Endothelial cell of hepatic sinusoid (primary cell): ENCODE data around the gene RLIM.
"Not testable (repeated sequence)": the region's sequence is repeated elsewhere in the genome, so short reads cannot be mapped to it uniquely, and the experiment has no call there.

Experiments
- in situ Hi-C: cut with HindIII; loops from 2 replicates; pipeline ENCODE4 v1.10.0; 2017; ENCODE audit warnings: low sequenced_read_pairs

Gene RLIM, protein sequence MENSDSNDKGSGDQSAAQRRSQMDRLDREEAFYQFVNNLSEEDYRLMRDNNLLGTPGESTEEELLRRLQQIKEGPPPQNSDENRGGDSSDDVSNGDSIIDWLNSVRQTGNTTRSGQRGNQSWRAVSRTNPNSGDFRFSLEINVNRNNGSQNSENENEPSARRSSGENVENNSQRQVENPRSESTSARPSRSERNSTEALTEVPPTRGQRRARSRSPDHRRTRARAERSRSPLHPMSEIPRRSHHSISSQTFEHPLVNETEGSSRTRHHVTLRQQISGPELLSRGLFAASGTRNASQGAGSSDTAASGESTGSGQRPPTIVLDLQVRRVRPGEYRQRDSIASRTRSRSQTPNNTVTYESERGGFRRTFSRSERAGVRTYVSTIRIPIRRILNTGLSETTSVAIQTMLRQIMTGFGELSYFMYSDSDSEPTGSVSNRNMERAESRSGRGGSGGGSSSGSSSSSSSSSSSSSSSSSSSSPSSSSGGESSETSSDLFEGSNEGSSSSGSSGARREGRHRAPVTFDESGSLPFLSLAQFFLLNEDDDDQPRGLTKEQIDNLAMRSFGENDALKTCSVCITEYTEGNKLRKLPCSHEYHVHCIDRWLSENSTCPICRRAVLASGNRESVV

GRCh38 chrX:74614093-74614909 lies at the start of gene RLIM:
TSS of gene RLIM (minus strand) at chrX:74614624. CDS start at chrX:74595977, 18,647 bp downstream.
- in situ Hi-C loops: no loop called here

GRCh38 chrX:74656079-74656745 lies 41.8 kb upstream of the RLIM start:
- in situ Hi-C loops: no loop called here

DNA sequence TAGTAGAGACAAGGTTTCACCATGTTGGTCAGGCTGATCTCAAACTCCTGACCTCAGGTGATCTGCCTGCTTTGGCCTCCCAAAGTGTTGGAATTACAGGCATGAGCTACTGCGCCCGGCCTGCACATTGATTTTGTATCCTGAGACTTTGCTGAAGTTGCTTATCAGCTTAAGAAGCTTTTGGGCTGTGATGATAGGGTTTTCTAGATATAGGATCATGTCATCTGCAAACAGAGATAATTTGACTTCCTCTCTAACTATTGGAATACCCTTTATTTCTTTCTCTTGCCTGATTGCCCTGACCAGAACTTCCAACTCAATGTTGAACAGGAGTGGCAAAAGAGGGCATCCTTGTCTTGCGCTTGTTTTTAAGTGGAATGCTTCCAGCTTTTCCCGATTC lies 40.5 kb upstream of the RLIM start:
- in situ Hi-C loops: not testable (repeated sequence)

DNA sequence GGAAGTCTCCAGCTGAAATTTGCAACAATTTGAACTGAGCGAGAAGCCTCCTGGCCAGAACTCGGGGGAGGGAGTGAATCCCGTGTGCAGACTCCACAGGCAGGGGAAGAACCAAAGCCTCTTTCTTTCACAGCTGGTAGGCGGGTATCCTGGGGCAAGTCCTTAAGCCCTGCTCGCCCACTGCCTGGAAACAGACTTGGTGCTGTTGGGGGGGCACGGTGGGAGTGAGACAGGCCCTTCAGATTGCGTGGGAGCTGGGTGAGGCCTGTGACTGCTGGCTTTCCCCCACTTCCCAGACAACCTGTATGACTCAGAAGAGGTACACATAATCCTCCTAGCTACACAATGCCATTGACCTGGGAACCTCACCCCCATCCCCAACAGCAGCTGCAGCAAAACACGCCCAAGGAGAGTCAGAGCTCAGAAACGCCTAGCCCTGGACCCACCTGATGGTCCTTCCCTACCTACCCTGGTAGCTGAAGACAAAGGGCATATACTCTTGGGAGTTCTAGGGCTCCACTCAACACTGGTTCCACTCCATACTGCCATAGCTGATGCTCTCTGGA lies 22.4 kb upstream of the RLIM start:
- in situ Hi-C loops: no loop called here

GRCh38 chrX:74613370-74614092 lies 893 bp downstream of the RLIM start:
- in situ Hi-C loops: no loop called here

DNA sequence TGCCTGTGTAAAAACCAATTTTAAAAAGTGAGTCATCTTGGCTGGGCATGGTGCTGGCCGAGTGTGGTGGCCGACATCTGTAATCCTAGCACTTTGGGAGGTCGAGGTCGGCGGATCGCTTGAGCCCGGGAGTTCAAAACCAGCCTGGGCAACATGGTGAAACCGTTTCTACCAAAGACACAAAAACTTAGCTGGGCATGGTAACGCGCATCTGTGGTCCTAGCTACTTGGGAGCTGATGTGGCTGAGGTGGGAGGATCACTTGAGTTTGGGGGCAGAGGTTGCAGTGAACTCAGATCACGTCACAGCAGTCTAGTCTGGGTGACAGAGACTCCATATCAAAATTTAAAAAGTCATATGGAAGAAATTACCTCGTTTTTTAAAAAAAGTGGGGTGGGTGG lies 7.6 kb downstream of the RLIM start:
- in situ Hi-C loops: no loop called here

- in situ Hi-C loops: no loop called here
Observed at GRCh38 chrX:74606342-74606741, 8.1 kb downstream of the RLIM start.

- in situ Hi-C loops: no loop called here
Observed at GRCh38 chrX:74603040-74603439, 11.4 kb downstream of the RLIM start.

DNA sequence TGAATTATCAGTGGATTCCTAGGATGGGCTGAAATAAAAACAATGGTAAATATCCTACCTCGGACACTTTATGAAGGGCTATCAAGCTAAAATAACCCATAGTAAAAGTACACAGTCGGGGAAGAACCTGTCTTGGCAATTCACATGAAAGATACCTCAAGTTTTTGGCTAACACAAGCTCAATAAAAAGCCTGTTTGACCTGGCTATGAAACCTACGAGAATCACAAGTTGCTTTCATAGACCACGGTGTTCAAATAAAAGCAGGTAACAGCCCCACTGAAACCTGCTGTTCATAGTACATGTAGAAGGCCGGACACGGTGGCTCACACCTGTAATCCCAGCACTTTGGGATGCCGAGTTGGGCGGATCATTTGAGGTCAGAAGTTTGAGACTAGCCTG lies 12.3 kb downstream of the RLIM start:
- in situ Hi-C loops: no loop called here

DNA sequence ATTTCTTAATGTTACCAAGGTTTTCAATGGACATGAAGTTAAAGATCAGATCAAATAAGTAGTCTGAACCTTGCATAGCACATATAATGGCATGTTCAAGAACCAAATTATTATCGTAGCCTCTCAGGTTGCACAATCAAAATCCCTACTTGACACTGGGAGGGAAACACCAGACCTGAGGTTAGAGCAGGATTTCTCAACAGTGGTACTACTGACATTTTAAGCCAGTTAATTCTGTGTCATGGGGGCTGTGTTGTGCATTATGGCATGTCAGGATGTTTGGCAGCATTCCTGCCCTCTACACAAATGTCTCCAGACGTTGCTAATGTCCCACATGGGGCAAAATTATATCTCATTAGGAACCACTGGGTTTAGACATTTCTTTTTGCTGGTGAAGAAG lies 20.8 kb downstream of the RLIM start:
- in situ Hi-C loops: no loop called here

- in situ Hi-C loops: no loop called here
Observed at GRCh38 chrX:74585766-74586165, 28.7 kb downstream of the RLIM start.

- in situ Hi-C loops: no loop called here
Observed at GRCh38 chrX:74579597-74580198, 34.7 kb downstream of the RLIM start.

DNA sequence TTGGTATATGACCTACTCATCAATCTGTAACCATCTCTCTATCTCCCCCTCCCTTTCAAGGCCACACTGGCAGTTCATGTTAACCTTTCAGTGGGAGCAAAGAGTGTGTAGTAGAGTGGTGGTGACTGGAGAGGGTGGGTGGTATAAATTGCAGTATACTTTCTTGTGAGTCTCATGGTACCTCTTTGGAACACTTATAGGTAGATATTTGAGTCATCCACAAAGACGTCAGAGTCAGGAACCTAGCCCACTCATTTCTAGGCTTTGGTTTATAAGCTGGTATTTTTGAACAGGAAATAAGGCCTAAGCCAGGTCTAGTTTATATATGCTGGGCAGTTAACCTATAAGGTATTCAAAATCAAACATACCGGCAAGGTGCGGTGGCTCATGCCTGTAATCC lies 36.3 kb downstream of the RLIM start:
- in situ Hi-C loops: no loop called here

DNA sequence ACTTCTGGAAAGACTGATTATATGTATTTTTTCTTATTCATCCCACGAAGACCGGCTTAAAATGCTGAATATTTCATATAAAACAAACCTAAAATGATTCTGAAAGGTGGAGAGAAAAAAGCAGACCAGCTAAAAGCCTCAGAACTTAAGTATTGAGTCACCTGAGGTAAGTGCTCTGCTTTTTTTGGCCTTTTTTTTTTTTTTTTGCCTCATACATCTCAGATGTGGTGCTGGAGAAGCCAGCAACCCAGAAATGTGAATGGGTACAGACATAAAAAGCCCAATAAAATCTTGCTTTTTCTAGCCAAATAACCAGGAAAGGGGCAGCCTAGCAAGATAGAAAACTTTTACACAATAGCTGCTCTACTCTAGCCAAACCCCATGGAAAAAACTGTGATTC lies 57.0 kb downstream of the RLIM start:
- in situ Hi-C loops: no loop called here

DNA sequence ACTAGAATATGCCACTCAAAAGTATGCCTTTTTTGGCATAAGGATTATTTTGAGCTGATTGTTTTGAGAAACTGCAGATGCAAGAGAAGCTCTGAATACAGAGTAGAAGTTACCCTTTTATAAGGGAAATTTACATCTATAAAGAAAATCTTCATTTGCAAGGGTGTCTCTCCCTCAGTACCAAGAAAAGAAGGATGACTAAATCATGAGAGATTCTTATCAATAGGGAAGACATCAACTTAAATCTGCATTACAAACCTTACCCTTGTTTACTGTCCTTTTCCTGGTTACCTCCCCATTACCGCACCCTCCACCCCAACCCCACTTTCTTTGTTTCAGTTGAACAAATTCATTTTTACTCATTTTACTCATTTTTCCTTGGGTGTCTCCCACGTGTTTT lies 62.5 kb downstream of the RLIM start:
- in situ Hi-C loops: no loop called here

DNA sequence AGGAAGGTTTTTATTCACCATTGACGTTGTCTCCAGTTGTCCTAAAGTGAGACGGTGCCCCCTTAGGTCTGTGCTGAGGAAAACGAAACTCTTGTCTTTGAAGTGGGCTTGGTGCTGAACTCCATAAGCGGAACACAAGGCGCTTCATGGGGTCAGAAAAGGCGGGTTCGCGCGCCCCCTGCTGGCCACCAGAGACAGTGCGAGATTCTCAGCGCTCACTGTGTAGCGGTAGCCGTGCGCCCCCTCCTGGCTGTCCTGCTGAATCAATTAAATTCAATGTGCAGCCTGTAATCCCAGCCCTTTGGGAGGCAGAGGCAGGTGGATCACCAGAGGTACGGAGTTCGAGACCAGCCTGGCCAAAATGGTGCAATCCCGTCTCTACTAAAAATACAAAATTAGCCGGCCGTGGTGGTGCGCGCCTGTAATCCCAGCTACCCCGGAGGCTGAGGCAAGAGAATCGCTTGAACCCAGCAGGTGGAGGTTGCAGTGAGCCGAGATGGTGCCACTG lies 64.1 kb downstream of the RLIM start:
- in situ Hi-C loops: no loop called here

GRCh38 chrX:74546984-74547383 lies 67.4 kb downstream of the RLIM start:
- in situ Hi-C loops: no loop called here

GRCh38 chrX:74545880-74546523 lies 68.4 kb downstream of the RLIM start:
- in situ Hi-C loops: no loop called here

DNA sequence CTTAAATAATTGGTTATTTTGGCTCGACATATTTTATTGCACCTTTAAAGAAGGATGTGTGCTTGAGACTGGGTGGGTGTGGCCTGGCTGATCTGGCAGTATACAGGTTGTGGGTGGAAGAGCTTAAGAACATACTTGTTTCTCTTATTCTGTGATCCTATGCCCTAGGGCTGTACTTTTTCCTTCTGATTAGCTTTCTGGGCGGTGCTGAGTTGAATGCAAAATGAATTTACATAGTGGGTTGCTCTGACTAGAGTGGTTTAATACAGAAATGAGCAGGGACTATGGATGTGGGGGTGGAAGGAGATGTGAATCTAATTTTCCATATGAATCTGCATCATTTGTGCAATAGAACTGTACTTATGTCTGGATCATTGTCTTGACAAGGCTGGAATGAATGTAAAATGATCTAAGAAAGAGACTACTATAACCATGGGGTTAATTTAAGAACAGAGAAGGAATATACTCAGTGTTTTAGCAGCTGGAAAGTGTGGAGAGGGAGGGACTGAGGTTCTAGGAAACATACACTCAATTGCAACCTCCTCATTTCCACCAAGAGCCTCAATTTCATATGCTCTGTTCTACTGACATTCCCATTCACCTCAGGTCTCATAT lies 73.7 kb downstream of the RLIM start:
- in situ Hi-C loops: no loop called here
